Stimulated activated CD8-positive, alpha-beta memory T cell treated with anti-CD3 and anti-CD28 coated beads, Interleukin-4, amount 100 ng/mL, for 24 hours (primary cell): ENCODE measurements around the gene THSD4.

Source experiments
- DNase-seq: peaks from one replicate; pipeline ENCODE4 v3.0.0-alpha.2; 2020; ENCODE audit warnings: low read depth

Gene THSD4

DNA sequence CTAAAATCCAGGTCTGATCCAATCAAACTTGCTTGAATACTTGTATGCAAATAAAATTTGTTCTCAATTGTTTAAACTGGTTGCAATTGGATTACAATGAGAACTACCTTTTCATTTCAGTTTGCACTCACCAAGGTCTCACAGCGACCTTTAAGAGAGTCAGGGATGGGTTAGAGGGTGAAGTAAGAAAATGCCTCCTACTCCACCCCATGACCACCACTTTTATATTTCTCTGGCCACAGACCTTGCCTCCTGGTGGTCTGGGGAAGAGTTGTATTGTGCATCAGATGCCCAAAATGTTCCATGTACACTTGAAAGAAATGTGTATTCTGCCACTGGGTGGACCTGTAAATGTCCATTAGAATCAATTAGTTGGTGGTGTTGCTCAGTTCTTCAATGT is 16.4 kb upstream of the THSD4 start:
- DNase-seq = no peak

GRCh38 chr15:71103102-71103676 is 12.1 kb upstream of the THSD4 start:
- no peak for DNase-seq

- DNase-seq = no peak
Measured at GRCh38 chr15:71104636-71105035, 10.6 kb upstream of the THSD4 start.

- no peak for DNase-seq
Measured at GRCh38 chr15:71105444-71105843, 9.8 kb upstream of the THSD4 start.

DNA sequence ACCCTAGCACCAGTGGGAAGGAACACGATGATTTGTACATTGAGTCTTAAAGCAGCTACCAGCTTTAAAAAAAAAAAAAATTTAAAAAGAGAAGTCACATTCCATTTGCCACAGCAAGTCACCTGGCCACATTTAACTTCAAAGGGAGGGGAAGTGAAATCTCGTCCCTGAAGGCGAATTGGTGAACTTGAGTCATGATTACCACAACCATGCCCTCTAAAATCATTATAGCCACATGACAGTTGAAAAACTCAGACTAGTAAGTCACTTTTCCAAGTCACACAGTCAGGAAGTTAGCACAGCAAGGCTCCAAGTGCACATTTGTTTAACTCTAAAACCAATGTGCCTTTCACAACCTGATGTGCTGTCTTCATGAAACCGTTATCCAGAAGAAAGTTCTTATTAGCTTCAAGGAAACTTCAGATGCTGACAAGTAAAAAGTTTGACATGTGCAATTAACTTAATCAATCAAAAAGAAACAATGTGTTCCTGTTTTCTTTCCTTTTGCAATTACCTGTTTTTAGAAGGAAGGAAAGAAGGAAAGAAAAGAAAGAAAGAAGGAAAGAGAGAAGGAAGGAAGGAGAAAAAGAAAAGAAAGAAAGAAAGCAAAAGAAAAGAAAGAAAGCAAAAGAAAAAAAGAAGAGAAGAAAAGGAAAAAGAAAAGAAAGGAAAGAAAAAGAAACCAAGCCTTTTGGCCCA is 8.3 kb upstream of the THSD4 start:
- DNase-seq = no peak

GRCh38 chr15:71107501-71107815 is 7.8 kb upstream of the THSD4 start:
- DNase-seq = no peak

GRCh38 chr15:71109130-71109529 is 6.1 kb upstream of the THSD4 start:
- DNase-seq = no peak

- no peak for DNase-seq
Measured at GRCh38 chr15:71109905-71110304, 5.4 kb upstream of the THSD4 start.

- DNase-seq = no peak
Measured at GRCh38 chr15:71110405-71111180, 4.7 kb upstream of the THSD4 start.

- DNase-seq = no peak
Measured at GRCh38 chr15:71111181-71111565, 4.1 kb upstream of the THSD4 start.

DNA sequence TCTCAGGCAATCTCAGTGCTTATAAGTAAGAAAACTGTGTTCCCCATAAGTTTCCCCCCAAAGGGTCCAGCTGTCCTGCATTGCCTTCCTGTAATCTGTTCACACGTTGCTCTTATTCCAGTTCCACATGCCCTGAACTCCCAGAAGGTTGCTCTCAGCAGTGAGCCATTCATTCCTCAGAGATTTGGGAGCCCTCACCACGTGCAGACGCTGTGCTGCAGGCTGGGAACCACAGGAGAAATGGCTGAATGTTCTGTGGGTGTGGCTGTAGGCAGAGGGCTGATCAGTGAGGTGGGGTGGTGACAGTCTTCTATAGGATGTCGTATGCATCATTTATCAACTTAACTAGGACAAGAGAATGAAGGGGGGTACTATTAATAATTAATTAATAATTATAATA is 3.3 kb upstream of the THSD4 start:
- no peak for DNase-seq

DNA sequence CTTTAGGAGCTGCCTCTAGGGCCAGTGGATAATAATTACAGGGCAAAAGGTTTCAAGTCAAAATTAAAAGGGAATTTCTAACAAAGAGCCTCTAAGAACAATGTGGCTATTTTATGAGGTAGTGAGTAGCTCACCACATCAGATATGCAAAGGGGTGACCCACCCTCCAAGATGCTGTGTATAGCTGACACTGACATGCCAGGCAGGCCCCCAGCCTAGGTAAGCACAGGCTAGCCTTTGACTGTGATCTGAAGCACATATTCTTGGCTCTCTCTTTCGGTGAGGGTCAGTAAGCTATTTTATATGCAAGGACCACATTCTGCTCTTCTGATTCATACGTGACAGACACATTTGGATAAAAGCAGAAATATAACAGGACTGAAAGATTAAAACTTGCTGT is 2.8 kb upstream of the THSD4 start:
- no peak for DNase-seq

DNA sequence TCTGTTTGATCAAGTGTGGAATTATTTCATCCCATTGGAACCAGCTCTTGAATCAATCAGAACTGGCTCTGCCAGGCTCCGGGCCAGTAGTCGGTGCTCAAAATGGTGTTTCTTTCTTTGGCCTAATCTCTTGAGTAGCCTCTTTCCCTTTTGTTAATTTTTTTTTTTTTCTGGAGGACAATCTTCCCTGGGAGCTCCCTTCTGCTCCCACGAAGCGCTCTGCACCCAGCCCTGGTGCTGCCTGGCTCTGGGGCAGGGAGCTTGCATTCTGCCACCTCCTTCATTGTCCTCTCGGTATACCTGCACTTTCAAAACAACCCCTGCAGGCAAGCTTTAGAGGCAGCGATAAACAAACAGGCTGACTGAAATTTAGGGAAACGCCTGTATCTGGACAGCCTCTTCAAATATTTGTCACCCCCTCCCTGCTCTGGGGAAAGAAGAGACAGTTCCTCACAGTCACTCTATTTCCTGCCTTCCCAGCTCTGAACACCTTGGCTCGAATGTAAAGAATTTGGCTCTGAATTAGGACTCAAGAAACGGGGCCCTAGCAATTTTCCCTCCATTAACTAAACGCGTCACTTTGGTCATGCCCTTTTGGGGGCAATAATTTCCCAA is 1.1 kb upstream of the THSD4 start:
- DNase-seq = no peak

DNA sequence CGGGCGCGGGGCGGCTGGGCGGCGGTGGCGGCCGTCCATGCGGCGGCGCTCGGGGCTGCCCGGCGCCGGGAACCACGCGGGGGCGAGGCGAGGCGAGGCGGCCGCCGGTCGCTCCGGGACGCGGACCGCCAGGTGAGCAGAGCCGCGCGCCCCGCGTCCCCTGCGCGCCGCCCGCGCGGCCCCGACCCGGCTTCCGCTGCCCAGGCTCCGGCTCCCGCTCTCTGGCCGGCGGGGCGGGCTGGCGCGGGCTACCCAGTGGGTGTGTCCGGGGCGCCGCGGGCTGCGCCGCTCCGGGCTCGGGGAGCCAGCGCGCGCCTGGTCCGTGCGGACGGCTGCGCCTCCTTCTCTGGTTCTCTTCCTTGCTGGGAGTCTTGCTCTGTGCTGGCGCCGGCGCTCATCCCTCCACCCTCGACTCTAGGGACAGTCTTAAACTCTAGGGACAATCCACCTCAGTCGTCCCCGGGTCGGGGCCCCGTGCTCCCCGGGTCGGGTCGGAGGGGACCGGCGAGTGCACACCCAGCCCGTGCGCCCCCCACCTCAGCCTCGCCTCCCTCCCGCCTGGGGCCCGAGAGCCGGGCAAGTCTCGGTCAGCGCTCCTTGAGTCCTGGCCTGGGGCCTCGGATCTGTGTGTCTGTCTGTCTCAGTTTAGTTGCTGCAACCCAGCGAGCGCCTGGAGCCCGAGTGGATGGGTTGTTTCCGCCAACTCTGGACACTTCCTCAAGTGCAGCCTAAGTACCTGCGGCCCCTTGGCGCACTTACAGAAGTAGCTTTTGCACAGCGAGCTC is 488 bp downstream of the THSD4 start:
- DNase-seq = no peak

GRCh38 chr15:71116366-71116765 is 1.1 kb downstream of the THSD4 start:
- no peak for DNase-seq

DNA sequence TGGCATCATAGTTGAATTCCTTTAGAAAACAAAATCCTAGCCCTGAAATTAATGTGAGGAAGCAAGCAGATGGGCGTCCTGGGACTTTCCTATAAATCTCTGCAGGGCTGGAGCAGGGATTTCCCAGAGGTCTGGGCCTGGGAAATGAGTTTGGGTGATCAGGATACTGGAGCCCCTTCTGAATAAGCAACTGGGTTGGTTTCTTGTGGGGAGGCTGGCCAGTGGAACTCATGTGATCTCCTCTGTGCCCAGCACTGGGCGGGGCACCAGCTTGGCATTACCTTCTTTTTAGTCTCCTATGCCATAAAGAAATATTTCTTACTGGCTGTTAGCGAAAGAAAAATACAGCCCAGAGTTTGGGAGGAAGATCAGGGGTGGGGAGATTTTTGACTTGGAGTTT is 1.7 kb downstream of the THSD4 start:
- DNase-seq = no peak

DNA sequence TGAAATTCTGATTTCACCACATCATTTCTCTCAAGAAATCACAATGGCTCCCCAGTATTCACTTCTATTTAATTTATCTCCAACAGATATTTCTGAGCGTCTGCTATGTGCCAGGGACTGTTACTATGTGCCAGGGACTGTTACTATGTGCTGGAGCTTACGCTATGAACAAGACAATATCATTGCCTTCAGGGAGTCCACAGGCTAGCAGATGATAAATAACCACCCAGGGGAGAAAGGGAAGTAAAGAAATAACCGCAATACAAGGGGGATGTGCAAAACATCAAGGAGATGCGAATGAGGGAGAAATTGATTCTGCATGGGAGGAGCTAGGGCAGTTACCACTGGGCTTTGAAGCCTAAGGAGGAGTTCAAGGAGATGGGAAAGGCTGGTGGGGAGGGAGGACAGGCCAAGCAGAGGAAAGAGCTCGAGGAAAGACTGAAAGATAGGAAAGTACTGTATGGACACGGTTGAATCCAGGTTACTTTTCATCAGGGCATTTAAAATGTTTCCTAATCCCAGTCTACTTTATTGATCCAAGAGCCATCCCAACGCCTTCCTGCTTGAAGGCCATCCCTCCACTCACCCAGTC is 2.5 kb downstream of the THSD4 start:
- DNase-seq = no peak

DNA sequence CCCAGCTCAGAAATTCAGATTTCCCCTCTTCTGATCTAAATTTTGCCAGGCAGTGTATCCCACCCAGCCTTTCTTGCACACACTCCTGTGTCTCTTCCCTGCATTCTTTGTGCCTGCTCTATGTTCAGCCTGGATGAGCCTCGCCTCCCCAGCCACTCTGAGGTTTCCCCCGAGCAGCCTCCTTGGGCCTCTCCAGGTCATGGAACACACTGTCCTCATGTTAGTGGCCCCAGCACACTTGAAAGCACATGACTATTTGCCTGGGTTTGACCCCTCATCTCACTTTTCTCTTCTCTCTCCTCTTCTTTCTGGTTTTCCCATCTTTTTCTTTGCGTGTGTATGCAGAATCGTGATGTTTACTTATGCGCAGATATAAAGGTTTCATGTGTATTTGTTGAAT is 3.1 kb downstream of the THSD4 start:
- DNase-seq = no peak

GRCh38 chr15:71118881-71119632 is 3.8 kb downstream of the THSD4 start:
- DNase-seq = no peak

GRCh38 chr15:71120428-71120944 is 5.2 kb downstream of the THSD4 start:
- DNase-seq = no peak

GRCh38 chr15:71121442-71121841 is 6.2 kb downstream of the THSD4 start:
- DNase-seq = no peak
